A204.1 (cell line): ENCODE measurements around the gene RFT1.

Source experiments
- FAIRE-seq: peaks from 2 replicates; lab custom pipeline; 2012; peaks lifted over from hg19 to GRCh38; lab: Jason Lieb, UNC

RFT1 gene

DNA sequence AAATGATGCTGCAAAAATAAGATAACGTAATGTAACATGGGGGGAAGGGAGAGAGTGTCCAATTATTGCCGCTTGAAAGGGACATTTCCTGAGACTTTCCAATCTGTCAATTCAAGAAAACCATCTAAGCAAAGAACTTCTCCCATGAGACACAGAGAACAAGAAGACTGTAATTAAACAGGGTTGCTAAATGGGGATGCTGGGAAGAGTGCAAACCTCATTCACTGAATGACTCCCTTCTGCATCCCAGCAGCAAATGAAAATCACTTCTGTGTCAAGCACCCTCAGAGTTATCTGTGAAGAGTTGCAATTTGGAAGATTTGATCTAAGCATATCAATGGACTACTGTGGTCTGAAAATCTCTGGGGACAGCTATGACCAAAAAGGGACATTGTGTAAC is 3.6 kb downstream of the RFT1 start:
- no peak for FAIRE-seq

DNA sequence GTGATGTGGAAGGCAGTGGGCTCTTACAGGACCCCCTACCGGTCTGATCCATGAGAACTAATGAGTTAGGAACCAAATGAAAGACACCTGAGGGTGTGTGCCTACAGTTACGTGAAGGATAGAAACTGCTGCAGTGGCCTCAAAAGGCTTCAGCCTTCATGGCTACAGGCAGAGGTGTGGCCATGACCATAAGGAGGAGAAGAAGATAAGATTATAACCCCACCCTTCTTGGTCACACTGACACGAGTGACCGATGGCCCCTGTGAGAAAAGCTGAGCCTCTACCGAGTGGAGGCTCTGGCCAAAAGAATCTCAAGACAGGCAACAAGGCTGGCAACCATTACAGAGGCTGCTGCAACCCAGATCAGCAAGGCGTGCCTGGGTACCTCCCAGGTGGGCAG is 6.3 kb downstream of the RFT1 start:
- FAIRE-seq = no peak

DNA sequence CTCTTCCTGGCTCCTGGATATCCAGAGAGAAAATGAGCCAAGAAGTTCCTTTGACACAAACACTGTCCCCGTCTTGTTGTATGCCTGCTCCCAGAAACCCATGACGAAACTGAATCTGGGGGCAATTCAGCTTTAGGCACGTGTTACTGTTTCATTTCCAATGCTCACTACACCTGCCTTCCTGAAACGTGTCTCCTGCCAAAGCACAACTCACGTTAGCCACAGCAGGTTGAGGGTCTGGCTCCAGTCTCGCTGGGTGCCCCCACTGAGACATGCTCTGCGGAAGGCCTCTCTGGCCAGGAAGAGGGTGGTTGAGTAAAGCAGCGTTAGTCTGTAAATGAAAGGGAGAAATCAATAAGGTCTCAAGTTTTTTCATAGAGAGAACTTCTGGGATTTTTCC is 6.7 kb downstream of the RFT1 start:
- no peak for FAIRE-seq

DNA sequence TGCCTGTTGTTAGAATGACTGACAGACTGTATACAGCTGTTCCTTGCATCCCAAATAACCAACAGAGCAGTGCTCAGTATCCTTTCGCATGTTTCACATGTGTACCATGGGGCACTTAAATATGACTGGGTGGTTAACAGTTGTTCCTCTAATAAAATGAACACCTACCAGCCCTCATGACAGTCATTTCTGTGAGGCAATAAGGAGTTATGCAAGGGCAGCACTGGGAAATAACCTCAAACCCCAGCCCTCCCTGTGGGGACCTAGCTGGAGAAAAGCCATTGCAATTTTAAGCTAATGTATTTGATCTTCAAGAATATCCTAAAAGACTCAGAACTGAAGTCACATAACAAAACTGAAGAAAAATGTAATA is 7.3 kb downstream of the RFT1 start:
- no peak for FAIRE-seq

DNA sequence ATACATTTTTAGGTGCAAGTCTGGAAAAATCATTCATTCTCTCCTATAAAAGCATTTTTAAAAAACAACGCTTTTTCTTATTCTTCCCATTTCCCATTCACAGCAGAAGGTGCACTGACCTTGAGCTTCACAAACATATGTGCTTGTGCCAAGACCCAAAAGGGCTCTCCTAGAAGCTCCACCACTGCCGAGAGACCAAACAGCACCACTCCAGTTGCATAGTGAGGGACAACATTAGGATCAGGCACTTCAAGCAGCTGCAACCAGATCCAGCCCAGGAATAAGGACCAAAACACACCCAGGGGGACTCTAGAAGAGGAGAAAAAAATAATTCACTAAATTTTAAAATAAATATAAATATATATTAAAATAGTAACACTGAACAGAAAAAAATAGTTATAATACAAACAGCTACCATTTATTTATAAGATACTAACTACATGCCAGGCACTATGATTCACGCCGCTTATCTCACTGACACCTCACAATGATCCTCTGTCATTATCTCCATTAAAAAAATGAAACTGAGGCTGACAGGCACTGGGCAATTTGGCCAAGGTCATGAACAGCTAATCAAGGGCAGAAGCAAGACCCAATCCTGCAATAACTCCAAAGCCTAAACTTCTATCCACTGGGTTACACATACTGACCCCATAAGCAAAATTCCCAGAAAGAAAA is 7.8 kb downstream of the RFT1 start:
- no peak for FAIRE-seq

DNA sequence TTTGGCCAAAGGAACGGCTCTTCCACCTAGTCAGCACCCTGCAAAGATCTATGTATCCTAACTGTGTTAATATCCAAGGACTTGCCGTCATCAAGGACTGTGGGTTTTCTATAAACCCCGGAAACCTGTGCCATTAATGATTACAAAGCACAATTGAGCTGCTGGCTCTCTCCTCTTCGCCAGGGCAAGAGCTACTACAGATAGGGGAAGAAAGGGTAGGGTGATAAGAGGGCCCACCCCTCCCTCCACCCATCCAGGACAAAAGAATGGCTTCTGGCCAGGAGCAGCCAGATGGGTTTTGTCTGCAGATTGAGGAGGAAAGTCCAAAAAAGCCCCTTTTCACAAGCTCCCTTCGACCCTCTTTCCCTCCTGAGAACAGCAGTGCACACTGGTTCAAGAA is 9.9 kb downstream of the RFT1 start:
- no peak for FAIRE-seq

DNA sequence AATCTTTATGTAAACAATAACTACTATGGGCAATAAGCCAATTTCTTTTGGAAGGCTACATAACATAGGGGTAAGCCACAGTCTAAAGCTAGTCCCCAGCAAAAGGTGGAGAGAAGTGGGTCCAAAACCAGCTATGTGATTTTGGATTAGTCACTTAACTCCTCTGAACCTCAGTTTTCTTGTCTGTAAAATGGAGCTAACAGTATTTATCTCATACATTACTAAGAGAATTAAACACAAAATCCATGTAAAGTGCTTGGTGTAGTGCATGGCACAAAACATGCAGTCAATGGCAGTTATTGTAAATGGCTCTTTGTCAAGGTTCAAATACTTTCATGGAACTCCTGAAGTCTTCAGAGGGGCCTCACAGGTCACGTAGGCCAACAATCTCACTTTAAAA is 13.3 kb downstream of the RFT1 start:
- FAIRE-seq = no peak

DNA sequence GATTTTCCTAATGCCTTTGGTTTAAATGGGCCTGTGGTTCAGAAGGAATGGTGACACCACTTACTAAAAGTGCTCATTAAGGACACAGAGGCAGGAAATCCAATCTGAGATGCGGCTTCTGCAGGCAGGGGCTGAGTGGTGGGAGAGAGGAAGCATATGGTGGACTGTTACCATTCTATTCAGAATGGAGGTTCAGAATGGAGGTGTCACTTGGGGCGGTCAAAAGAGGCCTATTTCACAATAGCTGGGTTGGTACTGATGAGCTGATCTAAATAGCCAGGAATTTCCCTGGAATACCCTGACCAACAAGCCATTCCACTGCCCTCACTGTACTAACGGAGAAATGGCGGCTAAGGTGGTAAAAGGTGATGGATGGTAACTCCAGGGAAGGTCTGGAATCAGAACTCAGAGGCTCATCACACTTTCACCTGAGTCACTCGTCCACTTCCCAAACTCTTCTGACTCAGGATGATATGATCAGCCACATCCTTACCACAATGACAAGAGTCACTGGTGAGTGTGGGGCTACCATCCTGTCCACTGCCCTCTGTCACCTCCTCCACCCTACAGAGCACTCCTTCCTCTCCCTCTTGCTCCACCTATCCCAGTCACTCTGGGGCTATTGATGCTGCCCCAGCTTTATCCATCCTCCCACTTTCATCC is 15.7 kb downstream of the RFT1 start:
- no peak for FAIRE-seq

DNA sequence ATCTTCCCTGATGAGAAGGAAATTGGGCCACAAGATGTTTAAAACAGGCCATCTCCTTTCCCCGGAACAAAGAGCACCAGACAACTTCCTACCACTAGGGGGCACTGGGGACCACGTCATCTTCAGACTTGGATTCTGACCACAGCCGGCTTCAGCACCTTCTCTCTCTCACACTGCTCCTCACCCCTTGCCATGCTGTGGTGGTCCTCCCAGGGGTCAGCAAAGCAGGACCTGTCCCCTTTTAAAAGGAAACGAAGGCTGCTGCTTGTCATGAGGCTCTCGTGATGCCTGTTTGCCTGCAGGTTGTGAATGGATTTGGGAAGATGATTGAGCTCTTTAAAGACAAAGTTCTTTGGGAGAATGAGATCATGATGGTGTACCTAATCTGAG is 16.2 kb downstream of the RFT1 start:
- FAIRE-seq = no peak

DNA sequence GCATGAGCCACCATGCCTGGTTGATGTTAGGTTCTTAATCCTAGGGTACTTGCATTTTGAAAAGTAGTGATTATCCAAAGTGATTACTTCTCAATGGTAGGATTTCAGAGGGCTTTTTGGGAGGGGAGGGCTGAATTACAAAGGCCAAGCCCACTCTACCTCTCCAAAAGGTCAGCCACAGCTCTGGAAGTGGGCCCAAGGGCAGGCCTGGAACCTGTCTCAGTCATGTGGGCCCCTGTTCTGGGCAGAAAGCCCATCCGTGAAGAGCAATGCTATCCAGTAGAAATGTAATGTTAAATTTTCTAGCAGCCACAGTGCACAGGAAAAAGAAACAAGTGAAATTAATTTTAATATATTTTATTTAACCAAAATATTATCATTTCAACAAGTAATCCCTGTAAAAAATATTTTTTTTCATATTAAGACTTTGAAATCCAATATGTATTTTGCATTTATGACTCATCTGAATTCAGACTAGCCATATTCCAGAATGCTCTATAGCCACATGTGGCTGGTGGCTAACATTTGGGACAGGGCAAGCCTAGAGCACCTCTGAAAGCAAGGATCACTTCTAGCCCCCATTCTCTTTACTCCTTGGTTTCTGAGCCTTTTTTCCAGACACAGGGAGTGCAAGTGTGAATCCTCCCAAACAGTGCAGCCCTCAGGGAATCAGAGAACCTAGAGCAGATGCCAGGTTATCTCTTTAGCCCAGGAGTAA is 16.8 kb downstream of the RFT1 start:
- FAIRE-seq = no peak

DNA sequence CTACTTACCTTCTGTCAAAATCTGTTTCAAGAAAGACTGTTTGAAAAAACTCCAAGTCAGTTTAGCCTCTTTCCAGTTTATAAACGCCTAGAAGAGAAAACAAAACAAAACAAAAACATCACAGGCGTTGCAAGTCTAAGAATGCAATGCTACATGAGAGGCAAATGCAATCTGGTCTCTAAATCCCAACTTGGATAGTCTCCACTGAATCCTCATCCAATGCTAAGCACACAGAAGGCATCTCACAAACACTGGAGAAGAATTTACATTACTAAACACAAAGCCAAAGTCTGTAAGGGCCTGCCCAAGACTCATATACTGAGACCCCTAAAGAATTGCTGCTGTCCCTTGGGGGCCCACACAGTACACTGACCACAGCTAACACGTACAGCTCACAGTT is 18.4 kb downstream of the RFT1 start:
- FAIRE-seq = no peak

DNA sequence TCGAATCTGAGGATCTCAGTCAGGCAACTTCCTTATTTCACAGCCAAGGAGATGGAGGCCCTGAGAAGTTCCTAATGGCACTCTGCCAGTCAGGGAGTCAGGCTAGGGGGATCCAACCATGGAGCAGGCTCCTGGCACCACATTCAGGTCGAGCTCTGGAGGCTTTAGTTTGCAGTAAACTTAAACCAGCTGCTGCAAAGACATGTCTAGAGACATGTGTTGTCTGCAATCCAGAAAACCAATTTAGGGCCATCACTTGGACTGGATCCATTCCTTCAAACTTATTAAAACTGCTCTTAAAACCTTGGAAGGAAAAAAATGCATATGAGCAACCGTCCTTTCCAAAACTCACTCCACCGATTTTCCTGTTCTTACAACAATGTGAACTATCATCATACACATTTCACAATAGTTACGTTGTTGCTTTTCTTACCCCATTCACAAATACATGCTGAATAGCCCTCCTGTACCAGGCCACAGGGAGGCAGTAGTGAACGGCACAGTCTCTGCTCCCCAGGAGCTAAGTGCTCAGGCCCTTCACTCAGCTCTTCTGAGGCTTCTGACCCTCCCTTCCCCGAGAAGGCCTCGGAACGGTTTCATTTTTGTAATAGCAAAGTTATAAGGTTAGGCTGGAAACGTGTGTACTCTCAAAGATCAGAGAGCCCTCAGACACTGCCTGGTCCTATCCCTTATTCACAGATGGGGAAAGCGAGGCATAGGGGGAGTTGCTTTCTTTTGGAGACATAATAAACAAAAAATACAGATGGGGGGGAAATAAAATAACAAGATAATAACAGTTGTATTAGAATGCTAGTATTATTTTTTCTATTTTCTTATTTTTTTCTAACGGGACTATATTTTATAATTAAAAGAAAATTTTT is 20.1 kb downstream of the RFT1 start:
- FAIRE-seq = no peak

DNA sequence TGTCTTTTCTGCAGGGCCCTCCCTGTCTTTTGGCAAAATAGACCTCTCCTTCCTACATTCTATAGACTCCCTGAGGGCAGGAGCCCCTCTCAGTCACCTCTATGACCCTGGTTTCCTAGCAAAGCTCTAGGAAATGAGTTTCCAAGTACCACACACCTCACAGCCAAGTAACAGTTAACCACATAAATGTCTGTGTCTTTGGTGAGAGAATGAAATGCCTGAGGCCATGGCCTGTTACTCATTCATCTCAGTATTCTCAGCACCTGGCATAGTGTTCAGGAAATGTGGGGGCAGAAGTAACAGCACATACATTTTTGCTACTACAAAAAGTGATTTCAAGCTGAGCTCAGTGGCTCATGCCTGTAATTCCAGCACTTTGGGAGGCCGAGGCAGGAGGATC is 21.0 kb downstream of the RFT1 start:
- FAIRE-seq = no peak

DNA sequence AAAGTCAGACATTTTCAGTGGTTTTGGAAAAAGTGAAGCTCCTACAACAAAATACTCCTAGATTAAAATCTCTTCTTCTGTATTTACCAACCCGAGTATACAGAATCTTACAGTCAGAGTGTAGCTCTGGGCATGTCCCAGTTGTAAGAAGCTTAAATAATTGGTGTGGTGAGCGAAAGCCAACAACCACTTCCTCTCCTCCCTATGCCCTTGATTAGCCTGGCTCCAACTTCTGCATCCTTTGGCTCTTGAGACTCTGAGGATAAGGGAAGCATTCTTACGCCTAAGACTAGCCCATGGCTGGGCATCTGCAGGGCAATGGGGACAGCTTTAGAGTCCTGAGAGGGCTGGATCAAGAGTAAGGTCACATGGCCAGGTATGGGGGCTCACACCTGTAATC is 25.5 kb downstream of the RFT1 start:
- FAIRE-seq = no peak

DNA sequence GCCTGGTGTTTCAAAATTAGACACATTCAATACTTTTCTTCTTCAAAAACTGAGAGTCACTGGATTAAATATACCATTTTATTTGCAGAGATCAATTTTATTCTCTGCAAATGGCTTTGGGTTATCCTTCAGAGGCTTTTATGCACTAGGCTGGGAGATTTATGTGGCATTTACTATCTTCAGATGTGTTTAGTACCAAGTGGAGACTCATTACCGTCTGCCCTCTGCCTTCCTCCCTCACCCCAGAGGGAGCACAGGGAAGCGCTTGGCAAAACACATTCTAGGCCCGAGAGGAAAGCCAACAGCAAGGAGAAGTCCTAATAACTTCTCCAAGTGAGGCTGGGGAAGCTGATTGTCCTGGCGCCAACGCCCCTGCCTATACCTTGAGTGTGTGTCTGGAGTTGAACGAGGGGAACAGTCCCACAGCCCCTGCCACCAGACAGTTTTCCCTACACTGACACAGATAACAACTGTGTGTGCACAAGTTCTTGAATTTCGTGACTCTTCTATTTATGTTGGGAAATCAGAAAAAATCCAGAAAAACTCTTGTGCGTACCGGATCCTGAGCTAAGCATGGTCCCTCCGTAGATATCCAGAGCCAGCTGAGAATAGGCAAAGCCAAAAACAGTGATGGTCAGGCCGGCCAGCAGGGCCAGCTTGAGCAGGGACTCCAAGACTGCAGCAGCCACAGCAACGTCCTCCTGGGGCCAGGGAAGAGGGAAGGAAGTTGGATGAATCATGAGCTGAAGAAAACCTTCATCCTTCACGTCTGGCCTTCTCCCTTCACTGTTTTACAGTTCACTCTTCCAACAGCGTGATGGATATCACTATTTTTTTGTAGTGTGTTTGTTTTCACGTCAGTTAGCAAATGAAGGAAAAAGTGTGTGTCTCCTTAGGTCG is 26.6 kb downstream of the RFT1 start:
- no peak for FAIRE-seq

DNA sequence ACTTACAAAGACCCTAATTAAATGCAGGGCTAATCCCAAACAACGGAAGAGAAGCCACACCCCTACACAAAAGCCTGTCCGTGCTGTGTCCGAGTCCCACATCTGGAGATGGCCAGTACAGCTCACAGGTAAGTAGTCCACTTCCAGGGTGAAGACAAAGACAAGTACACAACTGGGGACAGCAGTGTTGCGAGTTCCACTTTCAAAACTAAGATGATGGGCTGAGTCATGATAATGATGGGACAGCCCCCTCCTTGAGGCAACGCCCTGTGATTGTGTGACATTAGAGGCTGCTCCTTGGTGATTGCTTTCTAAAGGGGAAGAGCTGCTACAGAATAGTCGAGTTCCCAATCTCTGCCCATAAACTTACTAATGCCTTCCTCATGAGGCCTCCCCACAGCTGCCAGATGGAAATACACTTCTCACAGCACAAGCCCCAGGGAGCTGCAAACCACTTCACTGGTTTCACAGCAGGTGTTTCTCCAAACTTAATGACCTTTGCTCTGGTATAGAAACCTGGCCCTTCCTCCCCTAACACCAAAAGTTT is 27.6 kb downstream of the RFT1 start:
- no peak for FAIRE-seq

DNA sequence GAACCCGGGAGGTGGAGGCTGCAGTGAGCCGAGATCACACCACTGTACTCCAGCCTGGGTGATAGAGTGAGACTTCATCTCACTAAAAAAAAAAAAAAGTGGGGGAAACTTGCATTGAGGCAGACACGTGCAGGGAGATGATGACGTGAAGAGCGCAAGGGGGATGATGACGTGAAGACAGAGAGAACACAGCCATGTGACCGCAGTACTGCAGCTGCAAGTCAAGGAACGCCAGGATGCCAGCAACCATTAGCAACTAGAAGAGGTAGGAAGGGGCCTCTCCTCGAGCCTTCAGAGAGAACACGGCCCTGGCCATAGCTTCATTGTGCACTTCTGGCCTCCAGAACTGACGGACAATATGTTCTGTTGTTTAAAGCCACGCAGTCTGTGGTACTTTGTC is 28.3 kb downstream of the RFT1 start:
- no peak for FAIRE-seq

DNA sequence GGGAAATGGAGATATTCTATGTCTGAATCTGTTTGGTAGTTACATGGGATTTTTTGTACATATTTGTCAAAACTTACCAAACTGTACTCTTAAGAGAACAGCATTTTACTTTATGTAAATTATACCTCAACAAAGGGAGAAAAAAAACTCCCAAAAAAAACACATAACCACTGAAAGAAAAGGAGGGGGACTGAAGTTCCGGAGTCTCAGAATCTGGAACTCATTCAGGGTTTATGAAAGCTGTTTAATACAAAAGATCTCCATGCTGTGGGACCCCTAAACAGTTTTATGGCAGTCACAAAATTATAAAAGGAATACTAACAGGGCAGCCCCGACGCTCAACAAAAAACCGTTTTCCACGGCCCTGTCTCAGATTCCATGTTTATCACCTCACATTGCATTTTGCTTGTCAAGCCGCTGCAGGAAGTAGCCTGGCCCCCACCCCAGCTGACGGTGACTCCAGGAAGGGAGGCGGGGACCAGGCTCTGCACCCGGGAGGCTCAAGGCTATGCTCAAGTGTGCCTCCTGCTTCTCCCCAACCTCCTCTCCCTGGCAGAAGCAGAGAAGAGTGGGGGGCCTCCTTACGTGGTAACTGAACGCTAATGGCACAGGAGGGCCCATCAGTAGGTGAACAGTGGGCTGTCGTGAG is 29.3 kb downstream of the RFT1 start:
- no peak for FAIRE-seq

DNA sequence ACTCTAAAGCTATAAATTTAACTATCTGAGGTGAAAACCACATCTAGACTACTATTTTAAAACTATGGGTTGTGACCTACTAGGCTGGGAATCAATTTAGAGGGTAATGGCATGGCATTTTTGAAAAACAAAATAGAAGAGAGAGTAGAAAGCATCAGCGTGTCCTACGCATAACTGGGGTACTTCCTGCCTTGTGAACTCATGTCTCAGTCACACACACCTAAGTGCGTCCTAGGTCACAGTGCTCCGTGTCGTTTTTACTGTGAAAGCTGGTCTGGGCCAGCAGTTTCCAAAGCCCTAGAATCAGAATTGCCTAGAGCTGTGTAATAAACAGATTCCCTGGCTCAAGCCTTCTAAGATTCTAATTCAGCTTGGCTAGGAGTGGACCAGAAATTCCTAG is 32.3 kb downstream of the RFT1 start:
- FAIRE-seq = no peak

DNA sequence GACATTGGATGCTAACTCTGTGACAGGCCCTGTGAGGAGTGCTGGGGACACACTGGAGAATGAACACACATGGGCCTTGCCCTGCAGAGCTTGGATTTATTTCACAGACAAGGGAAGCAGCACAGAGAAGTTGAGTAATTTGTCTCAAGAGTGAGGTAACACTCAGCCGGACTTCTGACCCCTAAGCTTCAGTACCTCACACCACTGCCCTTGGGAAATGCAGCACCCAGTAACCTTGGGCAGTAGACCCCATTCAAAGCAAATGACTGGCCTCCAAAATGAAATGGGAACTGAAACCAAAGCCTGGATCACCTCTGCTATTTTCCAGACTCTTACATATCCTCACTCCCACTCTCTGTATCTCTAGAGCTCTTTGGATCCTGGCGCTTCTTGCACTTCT is 37.3 kb downstream of the RFT1 start:
- no peak for FAIRE-seq

DNA sequence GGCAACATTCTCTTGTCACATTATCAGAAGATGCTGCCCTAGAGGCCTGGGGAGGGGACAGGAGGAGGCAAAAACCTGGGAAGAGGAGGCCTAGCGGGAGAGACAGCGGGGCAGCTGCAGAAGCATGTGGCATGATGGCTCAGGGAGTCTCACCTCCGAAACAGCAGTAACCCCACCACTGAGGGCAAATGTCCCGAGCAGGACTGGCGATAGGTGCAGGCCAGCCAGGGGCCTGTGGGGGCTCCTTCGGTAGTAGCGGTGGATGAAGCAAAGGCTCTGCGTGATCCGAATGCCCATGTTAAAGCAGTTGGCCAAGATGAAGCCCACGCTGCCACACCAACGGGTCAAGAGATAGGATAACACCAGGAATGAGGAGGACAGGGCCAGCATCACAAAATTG is 38.0 kb downstream of the RFT1 start:
- FAIRE-seq = no peak
